GM19438 (cell line): Measurements from ENCODE around the gene TAF11L14.

Experiments used
- ATAC-seq: cut with Tn5 transposase; IDR thresholded peaks from one replicate; pipeline ENCODE4 v1.9.1; 2021; ENCODE audit warnings: low read depth; ENCODE audit not compliant: unreplicated experiment

Gene TAF11L14

GRCh38 chr5:17678751-17679324 lies 44.6 kb downstream of the TAF11L14 start:
- no peak for ATAC-seq

- no peak for ATAC-seq
These were observed 45.4 kb downstream of the TAF11L14 start for GRCh38 chr5:17679597-17680203.

- ATAC-seq, result no peak
These were observed 46.5 kb downstream of the TAF11L14 start for GRCh38 chr5:17680737-17681136.
